ENCODE results near the gene PARP15. TPM values are rescaled to one million over a fixed set of nuclear protein-coding genes. Genes with fewer than 3 reads are reported as not detected.

PARP15 gene
- total RNA-seq, 4 donors from 2014 or later, result 1.2 to 10.3 (median 4.2) TPM

DNA sequence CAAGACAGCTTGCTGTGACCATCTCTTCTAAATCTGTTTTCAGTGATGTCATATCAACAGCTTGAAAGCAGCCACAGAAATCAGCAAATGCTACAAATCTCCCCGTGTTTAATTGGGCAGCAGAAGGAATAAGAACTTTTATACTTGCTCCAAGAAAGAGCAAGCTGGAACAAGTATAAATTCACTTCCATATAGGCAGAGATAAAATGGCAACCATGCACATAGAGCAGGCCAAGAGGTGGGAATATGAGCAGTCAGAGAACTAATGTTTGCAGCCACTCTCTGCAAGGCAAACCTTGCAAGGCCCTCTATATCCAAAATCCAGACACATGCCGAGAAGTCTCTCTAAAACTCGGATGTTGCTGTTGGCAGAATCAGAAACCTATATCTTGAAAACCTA, 29.4 kb upstream of the PARP15 start:
- no peak for DNase-seq
- no peak for TF ChIP-seq POLR2AphosphoS5 (IDR thresholded peaks at IDR 0.05)
- no peak for TF ChIP-seq EP300 (IDR thresholded peaks at IDR 0.05; ENCODE audit: low read depth)
- no peak overlapping the region for H3K4me3 ChIP-seq
- no peaks in the 10 kb centered on the region for H3K4me1 ChIP-seq
- H3K27ac ChIP-seq, result no peak overlapping the region
- intact Hi-C loops (cut with DNase I; ENCODE audit: low total_unique reads) (no loop called here), in situ Hi-C loops (cut with MboI; ENCODE audit: low pct_ligation_motif_present in 1 of 4, low pct_unique_long_range_greater_than_20kb in 1 of 4, low sequenced_read_pairs in 3 of 4) (no loop called here)
- no peaks in the 10 kb centered on the region for H3K9me3 ChIP-seq
- H3K27me3 ChIP-seq, result no peaks in the 10 kb centered on the region
- 81 to 93% methylated on average over 3 of the region's 3 CpGs for WGBS, 2 donors (ENCODE audit: low coverage in 1 of 2)
- peaks cover 0 to 61% (median 15%) of the 10 kb centered on the region in 4 donors for H3K36me3 ChIP-seq

- DNase-seq, result no peak
- no peaks in the 10 kb centered on the region for H3K9me3 ChIP-seq
- no peaks in the 10 kb centered on the region for H3K4me1 ChIP-seq
- intact Hi-C loops (cut with DNase I; ENCODE audit: low total_unique reads), result no loop called here
- no peak overlapping the region for H3K4me3 ChIP-seq
- H3K36me3 ChIP-seq, result peaks cover 0 to 56% (median 15%) of the 10 kb centered on the region in 4 donors
- TF ChIP-seq, protein P1, sequence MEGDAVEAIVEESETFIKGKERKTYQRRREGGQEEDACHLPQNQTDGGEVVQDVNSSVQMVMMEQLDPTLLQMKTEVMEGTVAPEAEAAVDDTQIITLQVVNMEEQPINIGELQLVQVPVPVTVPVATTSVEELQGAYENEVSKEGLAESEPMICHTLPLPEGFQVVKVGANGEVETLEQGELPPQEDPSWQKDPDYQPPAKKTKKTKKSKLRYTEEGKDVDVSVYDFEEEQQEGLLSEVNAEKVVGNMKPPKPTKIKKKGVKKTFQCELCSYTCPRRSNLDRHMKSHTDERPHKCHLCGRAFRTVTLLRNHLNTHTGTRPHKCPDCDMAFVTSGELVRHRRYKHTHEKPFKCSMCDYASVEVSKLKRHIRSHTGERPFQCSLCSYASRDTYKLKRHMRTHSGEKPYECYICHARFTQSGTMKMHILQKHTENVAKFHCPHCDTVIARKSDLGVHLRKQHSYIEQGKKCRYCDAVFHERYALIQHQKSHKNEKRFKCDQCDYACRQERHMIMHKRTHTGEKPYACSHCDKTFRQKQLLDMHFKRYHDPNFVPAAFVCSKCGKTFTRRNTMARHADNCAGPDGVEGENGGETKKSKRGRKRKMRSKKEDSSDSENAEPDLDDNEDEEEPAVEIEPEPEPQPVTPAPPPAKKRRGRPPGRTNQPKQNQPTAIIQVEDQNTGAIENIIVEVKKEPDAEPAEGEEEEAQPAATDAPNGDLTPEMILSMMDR (IDR thresholded peaks at IDR 0.05), result no peak
- TF ChIP-seq POLR2A (IDR thresholded peaks at IDR 0.05) (no peak), EP300 (IDR thresholded peaks at IDR 0.05; ENCODE audit: low read depth) (no peak), POLR2AphosphoS5 (IDR thresholded peaks at IDR 0.05) (no peak)
- no peaks in the 10 kb centered on the region for H3K27me3 ChIP-seq
- no peak overlapping the region for H3K27ac ChIP-seq
- WGBS, 2 donors (ENCODE audit: low coverage in 1 of 2), result 80 to 92% methylated on average over 1 of the region's 1 CpG
- in situ Hi-C loops (cut with MboI; ENCODE audit: low pct_ligation_motif_present in 1 of 4, low pct_unique_long_range_greater_than_20kb in 1 of 4, low sequenced_read_pairs in 3 of 4), result no loop called here
These were observed 28.8 kb upstream of the PARP15 start for GRCh38 chr3:122548619-122549018.

GRCh38 chr3:122553171-122553570, 24.3 kb upstream of the PARP15 start:
- 58 to 78% methylated on average over 3 of the region's 3 CpGs for WGBS, 2 donors (ENCODE audit: low coverage in 1 of 2)
- no peak for DNase-seq
- Histone ChIP-seq H3K9me3 (no peaks in the 10 kb centered on the region), H3K27ac (no peak overlapping the region), H3K36me3 (peaks cover 0 to 45% (median 14%) of the 10 kb centered on the region in 4 donors), H3K4me1 (no peaks in the 10 kb centered on the region), H3K27me3 (no peaks in the 10 kb centered on the region), H3K4me3 (no peak overlapping the region)
- in situ Hi-C loops (cut with MboI; ENCODE audit: low pct_ligation_motif_present in 1 of 4, low pct_unique_long_range_greater_than_20kb in 1 of 4, low sequenced_read_pairs in 3 of 4) (loop anchor here in 1 of 4 donors (10.0 kb wide), 1 partner anchor 122 kb away; no protein-coding TSS in a partner anchor), intact Hi-C loops (cut with DNase I; ENCODE audit: low total_unique reads) (no loop called here)
- TF ChIP-seq, protein P1 (IDR thresholded peaks at IDR 0.05), result no peak
- TF ChIP-seq EP300 (IDR thresholded peaks at IDR 0.05; ENCODE audit: low read depth) (no peak), POLR2AphosphoS5 (IDR thresholded peaks at IDR 0.05) (no peak), POLR2A (IDR thresholded peaks at IDR 0.05) (no peak)

GRCh38 chr3:122555275-122556071, 22.0 kb upstream of the PARP15 start:
- no peak for DNase-seq
- peaks cover 0 to 49% (median 13%) of the 10 kb centered on the region in 4 donors for H3K36me3 ChIP-seq
- no peaks in the 10 kb centered on the region for H3K9me3 ChIP-seq
- H3K4me1 ChIP-seq, result peaks cover 0 to 3% (median under 1%) of the 10 kb centered on the region in 4 donors
- no peak overlapping the region for H3K4me3 ChIP-seq
- in situ Hi-C loops (cut with MboI; ENCODE audit: low pct_ligation_motif_present in 1 of 4, low pct_unique_long_range_greater_than_20kb in 1 of 4, low sequenced_read_pairs in 3 of 4), result loop anchor here (5.0 to 10.0 kb wide), 2 partner anchors 119 to 122 kb away; no protein-coding TSS in a partner anchor
- TF ChIP-seq POLR2A (IDR thresholded peaks at IDR 0.05) (no peak), EP300 (IDR thresholded peaks at IDR 0.05; ENCODE audit: low read depth) (no peak), POLR2AphosphoS5 (IDR thresholded peaks at IDR 0.05) (no peak)
- TF ChIP-seq, protein P1 (IDR thresholded peaks at IDR 0.05), result no peak
- H3K27me3 ChIP-seq, result no peaks in the 10 kb centered on the region
- peak overlapping the region in 3 of 4 donors; percentile 19 to 20 (median 19) for H3K27ac ChIP-seq
- 87 to 93% methylated on average over 2 to 6 of the region's 6 CpGs for WGBS, 2 donors (ENCODE audit: low coverage in 1 of 2)
- intact Hi-C loops (cut with DNase I; ENCODE audit: low total_unique reads), result no loop called here

All from transverse colon (tissue), 4 donors.